RWPE2 (cell line): ENCODE results near the gene ZC3H12D.

ENCODE experiments used
- ATAC-seq: fragments of 200-7000 bp; cut with Tn5 transposase; 3 replicates; pipeline ENCODE4 v1.9.1; 2021; ENCODE audit warnings: low read depth
- DNase-seq: peaks from one replicate; pipeline ENCODE4 v3.0.0-alpha.2; 2020; ENCODE audit warnings: low spot score
- H3K27ac ChIP-seq: fragments of 450-650 bp; 2 replicates; pipeline ENCODE4 v1.5.1; 2017; ENCODE audit warnings: mild to moderate bottlenecking; ENCODE audit not compliant: poor library complexity, severe bottlenecking
- H3K27me3 ChIP-seq: fragments of 250-450 bp; sonication (Bioruptor Pico); 2 replicates; pipeline ENCODE4 v1.5.1; 2021; ENCODE audit warnings: mild to moderate bottlenecking, moderate library complexity; ENCODE audit not compliant: insufficient read depth, poor library complexity, severe bottlenecking
- H3K36me3 ChIP-seq: fragments of 250-450 bp; sonication (Bioruptor Pico); 2 replicates; pipeline ENCODE4 v1.5.1; 2020; ENCODE audit warnings: low read depth, mild to moderate bottlenecking, moderate library complexity
- H3K4me1 ChIP-seq: fragments of 250-450 bp; sonication (Bioruptor Pico); 2 replicates; pipeline ENCODE4 v1.5.1; 2021; ENCODE audit warnings: mild to moderate bottlenecking, moderate library complexity; ENCODE audit not compliant: insufficient read depth, poor library complexity, severe bottlenecking
- H3K4me3 ChIP-seq: fragments of 250-450 bp; sonication (Bioruptor Pico); 2 replicates; pipeline ENCODE4 v1.5.1; 2021; ENCODE audit warnings: mild to moderate bottlenecking, moderate library complexity; ENCODE audit not compliant: severe bottlenecking
- H3K9me3 ChIP-seq: fragments of 250-450 bp; sonication (Bioruptor Pico); 2 replicates; pipeline ENCODE4 v1.5.1; 2021; ENCODE audit warnings: mild to moderate bottlenecking, moderate library complexity; ENCODE audit not compliant: severe bottlenecking
- CTCF ChIP-seq: fragments of 450-650 bp; IDR thresholded peaks from one replicate; pipeline ENCODE4 v1.5.1; 2017; ENCODE audit warnings: mild to moderate bottlenecking, moderate library complexity; ENCODE audit not compliant: poor library complexity, severe bottlenecking

The ZC3H12D gene

GRCh38 chr6:149436647-149437046, 48.2 kb downstream of the ZC3H12D start:
- no peak for TF ChIP-seq CTCF
- DNase-seq (no peak), ATAC-seq (no peak)
- Histone ChIP-seq H3K4me1 (no peaks in the 10 kb centered on the region), H3K9me3 (no peaks in the 10 kb centered on the region), H3K36me3 (no peaks in the 10 kb centered on the region), H3K27me3 (no peaks in the 10 kb centered on the region), H3K27ac (no peak overlapping the region), H3K4me3 (no peak overlapping the region)

GRCh38 chr6:149435919-149436586, 48.8 kb downstream of the ZC3H12D start:
- DNase-seq (no peak), ATAC-seq (no peak)
- no peaks in the 10 kb centered on the region for H3K4me1 ChIP-seq
- no peak for TF ChIP-seq CTCF
- H3K4me3 ChIP-seq: no peak overlapping the region
- H3K27ac ChIP-seq: no peak overlapping the region
- H3K36me3 ChIP-seq: no peaks in the 10 kb centered on the region
- no peaks in the 10 kb centered on the region for H3K27me3 ChIP-seq
- no peaks in the 10 kb centered on the region for H3K9me3 ChIP-seq

GRCh38 chr6:149433881-149434280, 50.9 kb downstream of the ZC3H12D start:
- Histone ChIP-seq H3K9me3 (no peaks in the 10 kb centered on the region), H3K27ac (no peak overlapping the region), H3K4me3 (no peak overlapping the region), H3K4me1 (no peaks in the 10 kb centered on the region), H3K27me3 (no peaks in the 10 kb centered on the region), H3K36me3 (no peaks in the 10 kb centered on the region)
- DNase-seq (no peak), ATAC-seq (no peak)
- TF ChIP-seq CTCF: no peak

GRCh38 chr6:149433405-149433804, 51.4 kb downstream of the ZC3H12D start:
- Histone ChIP-seq H3K4me3 (no peak overlapping the region), H3K4me1 (no peaks in the 10 kb centered on the region), H3K9me3 (no peaks in the 10 kb centered on the region), H3K36me3 (no peaks in the 10 kb centered on the region), H3K27me3 (no peaks in the 10 kb centered on the region), H3K27ac (no peak overlapping the region)
- ATAC-seq (no peak), DNase-seq (no peak)
- no peak for TF ChIP-seq CTCF

- Histone ChIP-seq H3K9me3 (no peaks in the 10 kb centered on the region), H3K4me1 (no peaks in the 10 kb centered on the region), H3K27ac (no peak overlapping the region), H3K4me3 (no peak overlapping the region), H3K27me3 (no peaks in the 10 kb centered on the region), H3K36me3 (no peaks in the 10 kb centered on the region)
- ATAC-seq (peak; percentile 94), DNase-seq (no peak)
- peak; percentile 95 for TF ChIP-seq CTCF
These were observed 52.7 kb downstream of the ZC3H12D start for GRCh38 chr6:149431905-149432775.
